ENCODE results near the gene DRAP1. TPM values are rescaled to one million over a fixed set of nuclear protein-coding genes. Genes with fewer than 3 reads are reported as not detected.

DRAP1 gene
- total and polyA plus RNA-seq, 9 of the 15 experiments (the other 6 are each of a cell fraction or from before 2014, with no cell fraction given): 9.6 to 200 (median 92.9) TPM

DNA sequence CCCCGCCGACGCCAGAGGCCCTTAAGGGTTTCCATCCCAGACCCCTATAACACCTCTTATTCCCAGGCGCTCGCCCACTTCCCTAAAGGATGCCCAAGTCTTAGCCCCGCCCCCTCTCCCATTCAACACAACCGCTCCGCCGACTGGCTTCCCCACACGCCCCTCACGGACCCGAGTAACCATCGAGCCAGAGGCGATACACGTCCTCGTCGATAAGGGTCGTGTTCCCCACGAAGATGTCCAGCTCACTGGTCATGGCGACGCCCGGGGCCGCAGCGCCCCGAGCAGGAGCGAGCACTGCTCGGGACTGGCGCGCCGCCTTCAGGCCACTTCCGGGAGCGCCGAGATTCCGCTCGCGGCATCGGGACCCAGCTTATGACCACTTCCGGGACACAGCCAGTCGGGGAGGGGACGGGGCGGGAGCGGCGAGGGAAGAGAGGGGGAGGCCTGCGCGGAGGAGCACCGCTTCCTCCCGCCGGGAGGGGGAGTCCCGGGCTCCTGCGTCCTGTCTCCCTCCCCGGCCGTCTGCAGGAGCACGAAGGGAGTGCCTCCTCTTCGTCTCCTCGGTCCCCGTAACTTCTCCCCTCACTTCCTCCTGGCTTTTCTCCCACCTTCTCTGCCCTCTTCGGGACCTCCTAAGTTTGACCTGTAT lies 30.9 kb upstream of the DRAP1 start, which contains the start of gene FIBP (continued):
- TF ChIP-seq HOMEZ (CRISPR knock-in tag; IDR thresholded peaks at IDR 0.05) (no peak), CREB1 (IDR thresholded peaks at IDR 0.05) (peak; percentile 91), CREB1 (CRISPR knock-in tag; IDR thresholded peaks at IDR 0.05) (peak; percentile 94), SRF (CRISPR knock-in tag; IDR thresholded peaks at IDR 0.05) (peak in 1 of 2 experiments; percentile 40; a peak in 1 of 4 replicates), USF2 (CRISPR knock-in tag; IDR thresholded peaks at IDR 0.05) (no peak), ZNF174 (CRISPR knock-in tag; IDR thresholded peaks at IDR 0.05) (no peak), ZNF551 (CRISPR knock-in tag; IDR thresholded peaks at IDR 0.05) (no peak), VEZF1 (CRISPR knock-in tag; IDR thresholded peaks at IDR 0.05) (peak; percentile 96), CSDE1 (IDR thresholded peaks at IDR 0.05) (no peak), DMBX1 (CRISPR knock-in tag; IDR thresholded peaks at IDR 0.05; ENCODE audit: borderline replicate concordance) (no peak), KHSRP (IDR thresholded peaks at IDR 0.05) (no peak), HES1 (IDR thresholded peaks at IDR 0.05; ENCODE audit: low read depth) (no peak), MED1 (CRISPR knock-in tag; IDR thresholded peaks at IDR 0.05; ENCODE audit: borderline replicate concordance) (no peak), RHOXF2B (CRISPR knock-in tag; conservative IDR thresholded peaks at IDR 0.05) (no peak), NR2F6 (CRISPR knock-in tag; IDR thresholded peaks at IDR 0.05) (no peak), NEUROD1 (IDR thresholded peaks at IDR 0.05; ENCODE audit: borderline replicate concordance, low read depth, low read length, partially characterized antibody) (peak; percentile 75)
- TF ChIP-seq, protein P1, sequence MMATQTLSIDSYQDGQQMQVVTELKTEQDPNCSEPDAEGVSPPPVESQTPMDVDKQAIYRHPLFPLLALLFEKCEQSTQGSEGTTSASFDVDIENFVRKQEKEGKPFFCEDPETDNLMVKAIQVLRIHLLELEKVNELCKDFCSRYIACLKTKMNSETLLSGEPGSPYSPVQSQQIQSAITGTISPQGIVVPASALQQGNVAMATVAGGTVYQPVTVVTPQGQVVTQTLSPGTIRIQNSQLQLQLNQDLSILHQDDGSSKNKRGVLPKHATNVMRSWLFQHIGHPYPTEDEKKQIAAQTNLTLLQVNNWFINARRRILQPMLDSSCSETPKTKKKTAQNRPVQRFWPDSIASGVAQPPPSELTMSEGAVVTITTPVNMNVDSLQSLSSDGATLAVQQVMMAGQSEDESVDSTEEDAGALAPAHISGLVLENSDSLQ (IDR thresholded peaks at IDR 0.05): no peak
- TF ChIP-seq, protein P2, sequence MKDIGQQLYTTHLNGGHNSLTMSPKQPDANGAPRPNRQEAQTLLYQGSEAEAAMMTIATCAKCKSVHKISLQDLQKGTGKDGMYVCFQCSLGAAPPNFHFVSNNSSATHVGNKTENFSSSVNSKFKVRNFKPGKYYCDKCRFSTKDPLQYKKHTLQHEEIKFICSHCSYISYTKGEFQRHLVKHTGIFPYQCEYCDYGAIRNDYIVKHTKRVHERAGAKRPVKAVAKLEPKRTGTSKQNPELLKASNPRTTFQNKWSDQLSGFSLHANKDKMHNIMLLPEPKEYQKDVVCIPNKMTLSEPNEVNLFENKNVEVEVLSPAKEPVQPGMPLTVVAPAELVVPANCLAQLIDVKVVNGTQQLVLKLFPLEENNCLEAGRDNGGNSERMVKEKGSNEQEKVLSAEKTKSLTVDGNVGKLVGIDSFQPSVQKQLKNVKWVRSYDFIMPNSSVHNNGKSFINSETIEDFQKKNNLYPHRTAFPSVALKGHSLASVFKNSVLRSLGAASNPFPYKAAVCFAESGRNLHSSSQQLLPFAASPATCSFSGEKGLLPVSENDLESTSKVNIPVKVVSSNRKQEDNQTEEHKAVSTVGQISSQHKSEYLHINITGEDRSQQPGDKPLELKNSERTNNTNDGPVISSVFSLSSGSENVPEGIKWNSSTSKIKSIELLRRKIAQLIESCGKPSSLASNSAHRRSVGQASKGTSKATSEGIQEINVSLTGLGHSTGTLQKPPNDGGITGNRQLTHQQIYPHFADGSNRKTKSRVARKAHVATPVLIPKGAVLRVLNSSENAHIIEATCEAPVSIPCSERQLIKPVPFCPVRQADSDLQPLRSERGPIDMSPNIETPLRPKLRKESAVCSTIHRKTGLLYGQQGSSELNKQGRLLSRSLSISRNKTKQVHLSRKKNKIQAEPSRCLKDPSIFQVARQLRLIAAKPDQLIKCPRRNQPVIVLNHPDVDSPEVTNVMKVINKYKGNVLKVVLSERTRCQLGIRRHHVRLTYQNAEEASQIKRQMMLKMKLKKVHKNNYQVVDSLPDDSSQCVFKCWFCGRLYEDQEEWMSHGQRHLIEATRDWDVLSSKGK (CRISPR knock-in tag; IDR thresholded peaks at IDR 0.05): no peak
